Globus pallidus (tissue), 1 donor: ENCODE results near the gene KCNQ1OT1.
A peak's percentile ranks its signal among the peaks of the same experiment; 100 is the strongest.

Experiments used
- DNase-seq: peaks from one replicate; pipeline ENCODE4 v3.0.0-alpha.2; 2015; ENCODE audit warnings: low spot score

The KCNQ1OT1 gene

GRCh38 chr11:2719831-2720590 lies 20.2 kb upstream of the KCNQ1OT1 start:
- no peak for DNase-seq

GRCh38 chr11:2718817-2719438 lies 19.1 kb upstream of the KCNQ1OT1 start:
- no peak for DNase-seq

GRCh38 chr11:2717561-2718325 lies 17.9 kb upstream of the KCNQ1OT1 start:
- DNase-seq = no peak

GRCh38 chr11:2716376-2717095 lies 16.7 kb upstream of the KCNQ1OT1 start:
- DNase-seq = no peak

- no peak for DNase-seq
Observed at GRCh38 chr11:2715716-2716350, 16.0 kb upstream of the KCNQ1OT1 start.

- no peak for DNase-seq
Observed at GRCh38 chr11:2714871-2715270, 15.1 kb upstream of the KCNQ1OT1 start.

- no peak for DNase-seq
Observed at GRCh38 chr11:2714463-2714800, 14.6 kb upstream of the KCNQ1OT1 start.

- no peak for DNase-seq
Observed at GRCh38 chr11:2713661-2714462, 14.1 kb upstream of the KCNQ1OT1 start.

GRCh38 chr11:2713094-2713493 lies 13.3 kb upstream of the KCNQ1OT1 start:
- DNase-seq = no peak

- no peak for DNase-seq
Observed at GRCh38 chr11:2711161-2711560, 11.4 kb upstream of the KCNQ1OT1 start.

- no peak for DNase-seq
Observed at GRCh38 chr11:2709429-2709828, 9.6 kb upstream of the KCNQ1OT1 start.

- no peak for DNase-seq
Observed at GRCh38 chr11:2708757-2709281, 9.0 kb upstream of the KCNQ1OT1 start.

GRCh38 chr11:2708151-2708581 lies 8.4 kb upstream of the KCNQ1OT1 start:
- no peak for DNase-seq

- DNase-seq = no peak
Observed at GRCh38 chr11:2707736-2708135, 7.9 kb upstream of the KCNQ1OT1 start.

GRCh38 chr11:2706321-2706720 lies 6.5 kb upstream of the KCNQ1OT1 start:
- DNase-seq = no peak

- no peak for DNase-seq
Observed at GRCh38 chr11:2704896-2705606, 5.3 kb upstream of the KCNQ1OT1 start.

- no peak for DNase-seq
Observed at GRCh38 chr11:2704356-2704755, 4.6 kb upstream of the KCNQ1OT1 start.

- DNase-seq = no peak
Observed at GRCh38 chr11:2703363-2704141, 3.8 kb upstream of the KCNQ1OT1 start.

GRCh38 chr11:2702771-2703362 lies 3.1 kb upstream of the KCNQ1OT1 start:
- peak; percentile 47 for DNase-seq
